T-helper 2 cell treated with Interferon-gamma antibody and Interleukin-4, amounts not matched to agents 100 ng/mL and 5 ng/mL, for 36 hours (primary cell): ENCODE results near the gene FAHD1. TPM values are rescaled to one million over a fixed set of nuclear protein-coding genes. Genes with fewer than 3 reads are reported as not detected.
"Not testable (repeated sequence)": the region's sequence is repeated elsewhere in the genome, so short reads cannot be mapped to it uniquely, and the experiment has no call there.

Source experiments
- intact Hi-C: fragments of 100-400 bp; cut with micrococcal nuclease; formaldehyde crosslinking; loops from one replicate; pipeline ENCODE4 v1.15.1; 2023
- total RNA-seq: library from RNA; stranded (reverse); gene quantifications from 2 replicates; pipeline ENCODE4 v1.2.3, GENCODE V29; 2022

FAHD1 gene
- total RNA-seq, 1 donor from 2014 or later: 10.5 TPM

DNA sequence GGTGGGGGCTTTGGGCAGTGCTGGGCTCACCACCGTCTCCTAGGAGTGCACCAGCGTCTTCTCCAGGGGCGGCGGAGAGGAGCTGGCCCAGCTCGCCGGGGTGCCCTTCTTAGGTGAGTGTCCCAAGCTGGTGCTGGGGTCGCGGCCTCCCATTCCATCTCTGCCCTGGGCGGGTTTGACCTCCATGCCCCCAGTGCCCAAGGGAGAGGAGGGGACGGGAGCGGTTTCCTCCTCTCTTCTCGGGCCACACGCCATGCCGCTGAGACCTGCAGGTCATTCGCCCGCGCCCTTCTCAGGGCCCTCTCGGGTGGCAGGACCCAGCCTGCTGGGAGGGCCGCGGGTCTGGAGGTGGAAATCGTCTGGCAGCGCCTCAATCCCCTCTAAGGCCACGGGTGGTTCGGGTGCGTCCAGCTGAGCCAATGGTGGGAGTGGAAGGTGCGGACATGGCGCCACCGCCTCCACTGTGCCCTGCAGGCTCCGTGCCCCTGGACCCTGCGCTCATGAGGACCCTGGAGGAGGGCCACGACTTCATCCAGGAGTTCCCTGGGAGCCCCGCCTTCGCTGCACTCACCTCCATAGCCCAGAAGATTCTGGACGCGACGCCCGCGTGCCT, 38.8 kb upstream of the FAHD1 start:
- intact Hi-C loops: no loop called here

DNA sequence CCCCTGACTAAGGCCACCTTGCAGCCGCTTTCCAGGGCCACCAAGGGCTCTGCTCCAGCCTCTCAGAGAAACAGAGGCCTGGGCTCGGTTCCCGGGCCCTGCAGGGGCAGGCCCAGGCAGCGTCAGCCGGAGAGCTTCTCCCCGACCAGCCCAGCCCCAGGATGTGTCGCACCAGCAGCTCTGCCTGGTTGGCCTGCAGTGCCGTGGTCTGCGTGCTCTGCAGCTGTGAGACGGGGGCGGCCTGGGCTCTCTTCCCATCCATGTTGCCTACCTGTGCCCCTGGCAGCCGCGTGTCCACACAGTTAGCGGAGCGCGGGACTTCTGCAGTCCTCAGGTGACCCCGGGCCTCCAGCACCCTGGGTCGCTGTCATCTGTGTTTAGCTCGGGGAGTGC, 38.3 kb upstream of the FAHD1 start:
- intact Hi-C loops: no loop called here

DNA sequence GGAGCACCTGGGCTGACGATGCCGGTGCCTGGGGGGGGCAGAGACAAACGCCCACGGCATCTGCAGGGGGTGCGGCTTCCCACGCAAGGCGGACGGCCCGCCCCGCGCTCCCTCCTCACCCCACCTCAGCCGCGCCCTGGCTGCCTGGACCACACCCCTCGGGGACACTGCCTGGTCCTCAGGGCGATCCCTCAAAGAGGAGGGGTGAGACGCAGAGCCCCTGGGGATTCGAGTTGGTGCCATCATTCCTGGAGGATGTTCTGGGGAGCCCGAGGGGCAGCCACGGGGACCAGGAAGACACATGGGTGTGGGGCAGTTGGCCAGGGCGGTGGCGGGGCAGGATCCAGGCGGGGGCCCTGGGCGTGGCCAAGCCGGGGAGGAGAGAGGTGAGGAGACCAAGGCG, 37.4 kb upstream of the FAHD1 start:
- intact Hi-C loops: no loop called here

GRCh38 chr16:1790261-1790610, 36.8 kb upstream of the FAHD1 start:
- intact Hi-C loops: no loop called here

DNA sequence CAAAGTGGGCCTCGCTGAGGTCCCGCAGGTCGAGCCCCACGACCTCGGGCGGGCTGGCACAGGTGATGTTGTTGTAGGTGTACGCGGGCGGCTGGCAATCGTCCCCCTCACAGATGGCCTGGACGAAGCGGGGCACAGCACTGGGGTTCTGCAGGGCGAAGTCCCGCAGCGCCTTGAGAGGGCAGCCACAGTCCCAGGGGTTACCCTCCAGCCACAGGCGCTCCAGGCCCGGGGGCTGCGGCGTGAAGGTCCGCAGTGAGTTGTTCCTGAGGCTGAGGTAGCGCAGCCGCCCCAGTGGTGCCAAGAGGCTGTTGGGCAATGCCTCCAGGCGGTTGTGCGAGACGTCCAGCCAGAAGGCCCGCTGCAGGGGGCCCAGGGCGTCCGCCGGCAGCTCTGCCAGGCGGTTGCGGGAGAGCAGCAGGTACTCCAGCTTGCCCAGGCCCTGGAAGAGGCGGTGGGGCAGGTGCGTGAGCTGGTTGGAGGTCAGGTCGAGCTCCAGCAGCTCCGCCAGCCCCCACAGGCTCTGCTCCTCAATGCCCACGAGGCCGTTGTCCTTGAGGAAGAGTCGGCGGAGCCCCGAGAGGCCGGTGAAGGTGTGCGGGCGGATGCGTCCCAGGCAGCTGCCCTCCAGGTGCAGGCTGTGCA, 36.3 kb upstream of the FAHD1 start:
- intact Hi-C loops: no loop called here

DNA sequence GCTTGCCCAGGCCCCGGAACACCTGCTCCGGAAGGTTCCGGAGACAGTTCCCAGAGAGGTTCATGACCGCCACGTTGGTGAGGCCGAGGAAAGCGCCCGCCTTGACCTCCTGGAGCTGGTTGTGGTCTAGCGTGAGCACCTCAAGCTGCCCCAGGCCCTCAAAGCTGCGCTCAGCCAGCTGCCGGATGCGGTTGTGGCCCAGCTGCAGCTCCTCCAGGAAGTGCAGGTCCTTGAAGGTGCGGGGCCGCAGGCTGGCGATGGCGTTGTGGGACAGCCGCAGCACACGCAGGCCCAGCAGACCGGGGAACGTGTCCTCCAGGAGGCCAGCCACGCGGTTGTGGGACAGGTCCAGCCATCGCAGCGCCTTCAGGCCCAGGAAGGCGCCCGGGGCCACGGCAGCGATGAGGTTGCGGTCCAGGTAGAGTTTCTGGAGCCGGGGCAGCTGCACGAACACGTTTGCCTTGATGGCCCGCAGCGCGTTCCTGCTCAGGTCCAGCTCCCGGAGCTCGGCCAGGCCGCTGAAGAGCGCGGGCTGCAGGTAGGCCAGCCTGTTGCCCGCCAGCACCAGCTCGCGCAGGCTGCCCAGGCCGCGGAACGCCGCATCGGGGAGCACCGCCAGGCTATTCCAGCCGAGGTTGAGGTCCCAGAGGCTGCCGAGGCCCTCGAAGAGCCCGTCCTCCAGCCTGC, 35.6 kb upstream of the FAHD1 start:
- intact Hi-C loops: no loop called here

DNA sequence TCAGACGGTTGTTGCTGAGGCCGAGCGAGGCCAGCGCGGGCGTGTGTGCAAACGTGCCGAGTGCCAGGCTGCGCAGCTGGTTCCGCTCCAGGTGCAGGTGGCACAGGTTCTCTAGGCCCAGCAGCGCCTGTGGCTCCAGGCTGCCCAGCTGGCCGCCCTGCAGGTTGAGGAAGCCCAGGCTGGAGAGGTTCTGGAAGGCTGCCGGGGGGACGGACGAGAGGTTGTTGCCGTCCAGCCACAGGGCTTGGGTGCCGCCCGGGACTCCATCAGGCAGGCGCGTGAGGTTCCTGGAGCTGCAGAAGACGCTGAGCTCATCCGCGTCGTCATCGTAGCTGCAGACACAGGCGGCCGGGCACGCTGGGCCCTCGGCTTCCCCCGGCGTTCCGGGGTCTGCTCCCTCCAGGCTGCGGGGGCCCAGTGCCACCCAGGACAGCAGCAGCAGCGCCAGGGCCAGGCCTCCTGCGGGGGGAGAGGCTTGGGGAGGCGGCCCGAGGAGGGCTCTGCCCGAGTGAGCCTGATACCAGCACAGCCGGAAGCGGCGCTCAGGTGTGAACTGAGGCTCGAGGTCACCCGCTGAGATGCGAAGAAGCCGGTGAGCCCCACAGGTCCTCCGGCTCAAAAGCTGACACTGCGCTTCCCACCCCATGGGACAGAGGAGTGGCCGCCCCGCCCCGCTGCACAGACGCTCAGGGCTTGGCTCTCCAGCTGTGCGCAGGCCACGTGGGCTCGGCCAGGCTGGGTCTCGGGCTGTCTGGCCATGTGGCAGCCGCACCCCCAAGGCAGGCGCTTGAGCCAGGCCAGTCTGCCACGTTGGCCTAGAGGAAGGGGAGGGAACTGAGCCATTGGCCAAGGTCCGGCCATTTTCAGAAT, 34.8 kb upstream of the FAHD1 start:
- intact Hi-C loops: no loop called here

DNA sequence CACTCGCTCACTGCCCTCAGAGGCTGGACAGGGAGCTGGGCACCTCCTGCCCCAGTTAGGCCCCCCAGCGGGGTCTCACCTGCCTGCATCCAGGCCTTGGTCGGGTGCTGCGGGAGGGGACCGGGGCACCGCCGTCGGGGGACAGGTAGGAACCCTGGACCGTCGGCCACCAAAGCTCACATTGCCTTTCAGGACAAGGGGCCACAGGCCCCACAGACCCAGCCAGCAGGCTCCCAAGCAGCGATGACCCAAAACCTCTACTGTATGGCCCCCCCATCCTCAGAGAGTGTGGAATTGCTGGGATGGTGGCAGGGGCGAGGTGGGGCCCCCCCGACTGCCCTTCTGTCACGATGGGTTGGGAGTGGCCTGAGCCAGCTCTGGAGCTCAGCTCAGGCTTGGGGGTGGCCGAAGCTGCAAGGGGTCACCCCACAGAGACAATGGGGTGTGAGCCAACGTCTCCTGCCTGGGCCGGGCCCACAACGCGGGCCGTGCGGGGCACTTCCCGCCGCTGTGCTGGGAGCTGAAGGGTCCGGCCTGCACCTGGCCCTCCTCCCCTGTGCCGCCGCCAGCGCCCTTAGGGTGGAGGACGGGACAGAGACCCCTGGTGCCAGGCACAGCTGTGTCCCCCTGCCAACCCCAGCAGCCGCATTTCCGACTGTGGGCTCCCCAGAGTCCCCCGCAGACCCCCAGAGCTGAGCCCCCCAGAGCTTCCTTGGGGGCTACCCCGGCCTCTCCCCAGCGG, 34.0 kb upstream of the FAHD1 start:
- intact Hi-C loops: no loop called here

- intact Hi-C loops: no loop called here
These were observed 33.3 kb upstream of the FAHD1 start, which contains the start of gene IGFALS for GRCh38 chr16:1793578-1794220. TSS of gene IGFALS (minus strand) at chr16:1793705. CDS start at chr16:1793652, 53 bp downstream.

DNA sequence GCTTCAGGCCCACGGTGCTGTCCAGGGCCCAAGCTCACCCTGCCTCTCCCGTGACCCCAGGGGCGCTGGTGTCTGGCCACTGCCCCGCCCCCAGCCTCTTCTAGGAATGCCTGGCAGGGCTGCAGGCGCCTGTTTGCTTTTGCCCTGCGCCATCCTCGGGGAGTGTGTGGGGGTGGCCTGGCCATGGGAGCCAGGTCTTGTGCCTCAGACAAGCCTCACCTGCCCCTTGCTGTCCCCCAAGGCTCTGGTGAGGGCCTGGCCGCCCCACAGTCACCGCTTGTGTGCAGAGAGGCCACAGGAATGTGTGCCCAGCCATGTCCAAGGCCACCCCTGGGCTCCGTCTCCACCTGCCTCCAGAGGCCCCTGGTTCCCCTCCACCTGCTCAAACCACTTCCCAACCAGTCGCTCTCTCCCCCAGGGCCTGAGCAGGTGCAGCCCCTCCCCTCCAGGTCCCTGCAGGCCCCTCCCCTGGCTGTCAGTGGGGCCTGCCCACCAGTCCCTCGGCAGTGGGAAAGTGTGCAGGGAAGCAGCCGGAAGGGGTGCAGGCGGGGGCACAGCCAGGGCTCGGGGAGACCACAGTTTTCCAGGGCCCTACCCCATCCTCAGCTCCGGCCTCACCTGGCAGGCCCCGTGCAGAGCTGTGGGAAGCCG, 32.7 kb upstream of the FAHD1 start:
- intact Hi-C loops: no loop called here

- intact Hi-C loops: no loop called here
These were observed 31.9 kb upstream of the FAHD1 start for GRCh38 chr16:1794908-1795666.

GRCh38 chr16:1799263-1799662, 27.7 kb upstream of the FAHD1 start:
- intact Hi-C loops: not testable (repeated sequence)

DNA sequence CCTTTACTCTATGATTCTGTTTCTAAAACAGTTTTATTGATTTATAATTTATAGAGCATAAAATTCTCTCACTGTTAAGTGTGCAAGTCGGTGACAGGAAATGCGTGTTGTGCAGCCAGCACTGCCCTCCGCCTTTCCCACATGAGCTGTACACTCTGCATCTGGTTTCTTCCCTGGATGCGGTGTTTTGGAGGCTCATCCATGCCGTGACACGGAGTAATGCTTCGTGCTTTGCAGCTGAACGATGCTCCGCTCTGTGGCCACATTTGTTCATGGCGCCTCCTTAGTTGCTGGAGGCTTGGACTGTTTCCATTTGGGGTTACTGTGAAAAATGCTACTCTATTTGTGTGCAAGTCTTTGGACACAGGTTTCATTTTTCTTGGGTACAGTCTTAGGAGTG, 26.3 kb upstream of the FAHD1 start:
- intact Hi-C loops: no loop called here

DNA sequence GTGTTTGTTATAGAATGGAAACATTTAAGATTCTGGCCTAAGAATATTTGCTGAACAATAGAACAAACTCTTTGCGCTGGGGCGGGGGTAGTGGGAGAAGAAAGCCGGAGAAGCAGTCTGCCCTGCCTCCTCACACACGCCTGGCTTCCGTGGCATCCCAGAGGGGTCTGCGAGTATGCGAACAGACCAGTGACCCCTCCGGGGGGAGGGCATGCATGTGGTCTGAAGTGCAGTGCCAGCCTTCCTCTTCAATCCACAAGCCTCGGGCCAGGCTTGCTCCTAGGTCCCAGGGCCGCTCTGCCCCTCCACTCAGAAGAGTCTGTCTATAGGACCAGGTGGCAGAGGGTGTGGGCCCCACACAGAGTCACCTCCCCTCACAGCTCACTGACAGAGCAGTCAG, 19.4 kb upstream of the FAHD1 start:
- intact Hi-C loops: no loop called here

- intact Hi-C loops: no loop called here
These were observed 18.3 kb upstream of the FAHD1 start for GRCh38 chr16:1808691-1809090.

GRCh38 chr16:1809281-1809801, 17.7 kb upstream of the FAHD1 start:
- intact Hi-C loops: no loop called here

DNA sequence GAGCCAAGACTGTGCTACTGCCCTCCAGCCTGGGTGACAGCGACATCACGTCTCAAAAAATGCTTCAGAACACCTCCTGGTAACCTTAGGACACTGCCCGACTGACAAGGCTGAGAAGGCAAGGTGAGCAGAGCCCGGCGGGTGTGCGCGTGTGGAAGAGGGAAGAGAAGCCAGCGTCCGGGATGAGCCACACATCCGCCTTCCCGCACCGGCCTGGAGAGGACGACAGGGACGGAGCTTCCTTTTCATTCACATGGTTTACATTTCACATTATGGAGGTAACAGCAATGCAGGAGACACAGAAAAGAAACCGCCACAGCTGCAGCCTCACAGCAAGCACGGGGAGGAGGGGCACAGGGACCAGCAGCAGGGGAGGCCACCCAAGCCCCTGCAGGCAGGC, 16.9 kb upstream of the FAHD1 start:
- intact Hi-C loops: no loop called here

GRCh38 chr16:1810536-1810935, 16.5 kb upstream of the FAHD1 start:
- intact Hi-C loops: no loop called here

GRCh38 chr16:1812732-1813163, 14.3 kb upstream of the FAHD1 start:
- intact Hi-C loops: no loop called here
